Bronchial epithelial cell (primary cell): ENCODE data around the gene DDX39B. TPM values are rescaled to one million over a fixed set of nuclear protein-coding genes. Genes with fewer than 3 reads are reported as not detected.

ENCODE experiments used
- DNase-seq: peaks from one replicate; pipeline ENCODE4 v3.0.0-alpha.2; 2010; ENCODE audit warnings: low read depth
- FAIRE-seq: peaks from 2 replicates; lab custom pipeline; 2011; peaks lifted over from hg19 to GRCh38; lab: Jason Lieb, UNC
- H3K27me3 ChIP-seq: 2 replicates; pipeline ENCODE4 v1.5.1; 2011; ENCODE audit warnings: low read length; ENCODE audit not compliant: control insufficient read depth, insufficient read depth
- H3K36me3 ChIP-seq: 2 replicates; pipeline ENCODE4 v1.5.1; 2011; ENCODE audit warnings: low read length; ENCODE audit not compliant: control insufficient read depth, insufficient read depth
- H3K4me3 ChIP-seq: 2 replicates; pipeline ENCODE4 v1.5.1; 2011; ENCODE audit warnings: mild to moderate bottlenecking, low read depth, low read length, control low read depth
- total RNA-seq: library from RNA; depleted of rRNA; stranded (reverse); fragments of >200 nt; gene quantifications from 2 replicates; pipeline ENCODE4 v1.2.1, GENCODE V29; 2014
- TF ChIP-seq, protein P1 (sequence below): IDR thresholded peaks from 2 replicates; pipeline ENCODE4 v1.5.1; 2011; ENCODE audit warnings: mild to moderate bottlenecking, moderate library complexity, low read length, control low read depth, inconsistent platforms; ENCODE audit not compliant: insufficient read depth, severe bottlenecking

The DDX39B gene
- total RNA-seq, 1 donor from 2014 or later, result 385 TPM

DNA sequence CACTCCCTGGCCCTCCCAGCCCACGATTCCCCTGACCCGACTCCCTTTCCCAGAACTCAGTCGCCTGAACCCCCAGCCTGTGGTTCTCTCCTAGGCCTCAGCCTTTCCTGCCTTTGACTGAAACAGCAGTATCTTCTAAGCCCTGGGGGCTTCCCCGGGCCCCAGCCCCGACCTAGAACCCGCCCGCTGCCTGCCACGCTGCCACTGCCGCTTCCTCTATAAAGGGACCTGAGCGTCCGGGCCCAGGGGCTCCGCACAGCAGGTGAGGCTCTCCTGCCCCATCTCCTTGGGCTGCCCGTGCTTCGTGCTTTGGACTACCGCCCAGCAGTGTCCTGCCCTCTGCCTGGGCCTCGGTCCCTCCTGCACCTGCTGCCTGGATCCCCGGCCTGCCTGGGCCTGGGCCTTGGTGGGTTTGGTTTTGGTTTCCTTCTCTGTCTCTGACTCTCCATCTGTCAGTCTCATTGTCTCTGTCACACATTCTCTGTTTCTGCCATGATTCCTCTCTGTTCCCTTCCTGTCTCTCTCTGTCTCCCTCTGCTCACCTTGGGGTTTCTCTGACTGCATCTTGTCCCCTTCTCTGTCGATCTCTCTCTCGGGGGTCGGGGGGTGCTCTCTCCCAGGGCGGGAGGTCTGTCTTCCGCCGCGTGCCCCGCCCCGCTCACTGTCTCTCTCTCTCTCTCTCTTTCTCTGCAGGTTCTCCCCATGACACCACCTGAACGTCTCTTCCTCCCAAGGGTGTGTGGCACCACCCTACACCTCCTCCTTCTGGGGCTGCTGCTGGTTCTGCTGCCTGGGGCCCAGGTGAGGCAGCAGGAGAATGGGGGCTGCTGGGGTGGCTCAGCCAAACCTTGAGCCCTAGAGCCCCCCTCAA lies 30.5 kb upstream of the DDX39B start, which contains the start of gene LTA:
Gene LTA, plus strand, starts transcription at position 249 of the 871 bp plus-strand sequence. Its CDS starts 454 bp downstream, at position 703.
- H3K36me3 ChIP-seq, result no peaks in the 10 kb centered on the region
- DNase-seq (no peak), FAIRE-seq (no peak)
- H3K4me3 ChIP-seq, result no peak within 1 kb of the TSS
- TF ChIP-seq, protein P1, sequence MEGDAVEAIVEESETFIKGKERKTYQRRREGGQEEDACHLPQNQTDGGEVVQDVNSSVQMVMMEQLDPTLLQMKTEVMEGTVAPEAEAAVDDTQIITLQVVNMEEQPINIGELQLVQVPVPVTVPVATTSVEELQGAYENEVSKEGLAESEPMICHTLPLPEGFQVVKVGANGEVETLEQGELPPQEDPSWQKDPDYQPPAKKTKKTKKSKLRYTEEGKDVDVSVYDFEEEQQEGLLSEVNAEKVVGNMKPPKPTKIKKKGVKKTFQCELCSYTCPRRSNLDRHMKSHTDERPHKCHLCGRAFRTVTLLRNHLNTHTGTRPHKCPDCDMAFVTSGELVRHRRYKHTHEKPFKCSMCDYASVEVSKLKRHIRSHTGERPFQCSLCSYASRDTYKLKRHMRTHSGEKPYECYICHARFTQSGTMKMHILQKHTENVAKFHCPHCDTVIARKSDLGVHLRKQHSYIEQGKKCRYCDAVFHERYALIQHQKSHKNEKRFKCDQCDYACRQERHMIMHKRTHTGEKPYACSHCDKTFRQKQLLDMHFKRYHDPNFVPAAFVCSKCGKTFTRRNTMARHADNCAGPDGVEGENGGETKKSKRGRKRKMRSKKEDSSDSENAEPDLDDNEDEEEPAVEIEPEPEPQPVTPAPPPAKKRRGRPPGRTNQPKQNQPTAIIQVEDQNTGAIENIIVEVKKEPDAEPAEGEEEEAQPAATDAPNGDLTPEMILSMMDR, result no peak
- H3K27me3 ChIP-seq, result no peaks in the 10 kb centered on the region

GRCh38 chr6:31569861-31570536 lies 28.2 kb upstream of the DDX39B start:
- no peak for FAIRE-seq
- no peak for DNase-seq
- H3K36me3 ChIP-seq, result no peaks in the 10 kb centered on the region
- no peaks in the 10 kb centered on the region for H3K27me3 ChIP-seq
- TF ChIP-seq, protein P1, result no peak
- no peak overlapping the region for H3K4me3 ChIP-seq

DNA sequence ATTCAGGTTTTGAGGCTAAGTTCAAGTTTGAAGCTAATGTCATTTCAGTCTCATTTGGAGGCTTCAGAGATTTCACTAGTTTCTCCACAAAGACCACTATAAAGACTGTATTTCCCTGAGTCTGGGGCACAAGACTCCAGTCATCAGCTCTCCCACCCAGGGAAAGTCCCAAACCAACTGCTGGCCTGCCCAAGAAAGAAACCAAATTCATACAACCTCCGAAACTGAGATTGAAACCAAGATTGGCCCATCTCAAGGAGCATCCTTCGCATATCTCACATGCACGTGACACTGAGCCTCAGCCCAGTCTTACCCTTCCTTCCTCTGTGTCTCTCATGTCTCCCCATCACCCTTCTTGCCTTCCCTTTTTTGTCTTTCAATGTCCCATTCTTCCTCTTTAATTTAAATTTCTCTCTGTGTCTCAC lies 26.7 kb upstream of the DDX39B start:
- Histone ChIP-seq H3K4me3 (no peak overlapping the region), H3K36me3 (no peaks in the 10 kb centered on the region), H3K27me3 (no peaks in the 10 kb centered on the region)
- DNase-seq, result no peak
- TF ChIP-seq, protein P1, result no peak
- no peak for FAIRE-seq

DNA sequence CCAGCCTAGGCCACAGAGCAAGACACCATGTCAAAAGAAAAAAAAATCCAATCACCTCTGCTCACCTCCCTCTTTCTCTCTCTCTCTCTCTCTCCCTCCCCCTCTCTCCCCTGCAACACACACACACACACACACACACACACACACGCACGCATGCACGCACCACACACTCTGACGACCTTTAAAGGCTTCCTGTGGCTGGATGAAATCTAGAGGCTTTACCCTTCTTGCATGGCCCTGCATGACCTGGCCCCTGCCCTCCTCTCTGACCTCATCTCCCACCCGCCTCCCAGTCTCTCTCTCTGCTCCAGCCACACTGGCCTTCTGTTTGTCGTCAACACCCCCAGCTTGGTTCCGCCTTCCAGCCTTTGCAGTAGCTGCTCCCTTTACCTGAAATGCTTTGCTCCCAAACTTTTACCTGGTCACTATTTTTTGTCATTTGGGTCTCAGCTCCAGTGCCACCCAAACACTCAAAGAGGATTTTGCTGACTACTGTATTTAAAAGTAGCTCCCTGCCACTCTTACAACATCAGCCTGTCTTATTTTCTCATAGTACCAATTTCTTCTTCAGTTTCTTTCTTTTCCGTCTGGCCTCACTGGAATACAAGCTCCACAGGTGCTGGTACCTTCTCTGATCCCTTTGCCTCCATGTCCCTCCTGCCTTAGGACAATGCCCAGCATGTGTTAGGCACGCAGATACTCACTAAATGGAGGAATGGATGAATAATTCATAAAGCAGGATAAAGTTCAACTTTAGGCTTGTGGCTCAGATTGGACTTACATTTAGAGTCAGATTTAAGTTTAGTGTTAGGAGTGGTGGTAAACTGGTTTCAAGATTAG lies 25.9 kb upstream of the DDX39B start:
- no peak for FAIRE-seq
- H3K36me3 ChIP-seq, result no peaks in the 10 kb centered on the region
- H3K4me3 ChIP-seq, result no peak overlapping the region
- TF ChIP-seq, protein P1, result no peak
- no peaks in the 10 kb centered on the region for H3K27me3 ChIP-seq
- DNase-seq, result no peak

- TF ChIP-seq, protein P1, result no peak
- no peak for FAIRE-seq
- Histone ChIP-seq H3K4me3 (no peak overlapping the region), H3K27me3 (no peaks in the 10 kb centered on the region), H3K36me3 (peaks cover 15% of the 10 kb centered on the region)
- DNase-seq, result no peak
These were observed 18.9 kb upstream of the DDX39B start for GRCh38 chr6:31560697-31561058.
